ENCODE results near the gene CDH23.

DNA sequence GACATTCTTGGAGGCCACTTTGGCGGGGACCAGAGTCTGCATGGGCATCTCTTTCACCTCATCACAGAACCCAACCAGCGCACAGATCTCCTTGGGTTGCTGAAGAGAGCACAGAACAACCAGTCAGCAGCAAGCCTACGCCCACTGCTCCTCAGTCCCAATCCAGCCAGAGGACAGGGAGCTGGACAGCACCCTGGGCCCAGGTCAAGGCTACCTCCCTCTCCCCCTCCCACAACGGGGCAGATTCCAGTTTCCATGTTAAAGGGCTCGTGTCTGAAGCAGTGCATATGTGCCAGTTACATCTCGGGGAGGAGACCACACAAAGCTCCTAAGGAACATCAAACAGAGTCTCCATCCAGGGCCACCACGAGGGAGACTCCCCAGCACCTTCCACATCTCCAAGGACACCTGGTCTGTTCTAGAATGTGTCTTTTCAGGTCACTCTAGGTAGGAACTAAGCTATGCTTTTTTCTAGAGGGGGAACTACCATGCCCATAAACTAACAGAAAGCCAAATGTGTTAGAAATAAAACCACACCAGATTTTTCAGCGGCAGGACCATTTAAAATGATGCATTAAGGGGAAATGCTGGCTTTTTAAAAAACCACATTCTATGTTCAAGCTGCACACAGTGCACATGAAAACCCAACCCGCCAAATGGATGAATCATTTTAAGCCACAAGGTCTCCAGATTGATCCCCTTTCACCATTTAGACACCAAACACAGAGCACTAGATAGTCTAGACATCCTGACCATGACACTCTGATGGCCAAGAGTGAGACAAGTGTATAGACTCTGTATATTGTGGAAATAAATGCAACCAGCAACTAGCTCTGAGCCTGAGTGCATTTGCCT lies 425.4 kb downstream of the CDH23 start:
- TF ChIP-seq, protein P1, sequence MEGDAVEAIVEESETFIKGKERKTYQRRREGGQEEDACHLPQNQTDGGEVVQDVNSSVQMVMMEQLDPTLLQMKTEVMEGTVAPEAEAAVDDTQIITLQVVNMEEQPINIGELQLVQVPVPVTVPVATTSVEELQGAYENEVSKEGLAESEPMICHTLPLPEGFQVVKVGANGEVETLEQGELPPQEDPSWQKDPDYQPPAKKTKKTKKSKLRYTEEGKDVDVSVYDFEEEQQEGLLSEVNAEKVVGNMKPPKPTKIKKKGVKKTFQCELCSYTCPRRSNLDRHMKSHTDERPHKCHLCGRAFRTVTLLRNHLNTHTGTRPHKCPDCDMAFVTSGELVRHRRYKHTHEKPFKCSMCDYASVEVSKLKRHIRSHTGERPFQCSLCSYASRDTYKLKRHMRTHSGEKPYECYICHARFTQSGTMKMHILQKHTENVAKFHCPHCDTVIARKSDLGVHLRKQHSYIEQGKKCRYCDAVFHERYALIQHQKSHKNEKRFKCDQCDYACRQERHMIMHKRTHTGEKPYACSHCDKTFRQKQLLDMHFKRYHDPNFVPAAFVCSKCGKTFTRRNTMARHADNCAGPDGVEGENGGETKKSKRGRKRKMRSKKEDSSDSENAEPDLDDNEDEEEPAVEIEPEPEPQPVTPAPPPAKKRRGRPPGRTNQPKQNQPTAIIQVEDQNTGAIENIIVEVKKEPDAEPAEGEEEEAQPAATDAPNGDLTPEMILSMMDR (IDR thresholded peaks at IDR 0.05; ENCODE audit: low read length): no peak
- TF ChIP-seq EZH2phosphoT487 (IDR thresholded peaks at IDR 0.05; ENCODE audit: low read length): no peak
- no peak for TF ChIP-seq EZH2 (optimal IDR thresholded peaks at IDR 0.05; ENCODE audit: low read depth, low read length)

Data from MM.1S (cell line).